Activated naive CD4-positive, alpha-beta T cell treated with anti-CD3 and anti-CD28 coated beads, Interleukin-2, amount 50 U/mL, for 24 hours (primary cell): ENCODE results near the gene CUL7.

ENCODE experiments used
- H3K27ac Mint-ChIP-seq: one replicate; pipeline ENCODE4 v1.8.0; 2021; ENCODE audit warnings: mild to moderate bottlenecking, mixed read lengths
- H3K27me3 Mint-ChIP-seq: one replicate; pipeline ENCODE4 v1.8.0; 2021; ENCODE audit warnings: mixed read lengths
- H3K36me3 Mint-ChIP-seq: one replicate; pipeline ENCODE4 v1.8.0; 2021; ENCODE audit warnings: mixed read lengths
- H3K4me1 Mint-ChIP-seq: one replicate; pipeline ENCODE4 v1.8.0; 2021; ENCODE audit warnings: mixed read lengths
- H3K4me3 Mint-ChIP-seq: one replicate; pipeline ENCODE4 v1.8.0; 2021; ENCODE audit warnings: mild to moderate bottlenecking, mixed read lengths
- H3K9me3 Mint-ChIP-seq: one replicate; pipeline ENCODE4 v1.8.0; 2021; ENCODE audit warnings: mixed read lengths

The CUL7 gene

DNA sequence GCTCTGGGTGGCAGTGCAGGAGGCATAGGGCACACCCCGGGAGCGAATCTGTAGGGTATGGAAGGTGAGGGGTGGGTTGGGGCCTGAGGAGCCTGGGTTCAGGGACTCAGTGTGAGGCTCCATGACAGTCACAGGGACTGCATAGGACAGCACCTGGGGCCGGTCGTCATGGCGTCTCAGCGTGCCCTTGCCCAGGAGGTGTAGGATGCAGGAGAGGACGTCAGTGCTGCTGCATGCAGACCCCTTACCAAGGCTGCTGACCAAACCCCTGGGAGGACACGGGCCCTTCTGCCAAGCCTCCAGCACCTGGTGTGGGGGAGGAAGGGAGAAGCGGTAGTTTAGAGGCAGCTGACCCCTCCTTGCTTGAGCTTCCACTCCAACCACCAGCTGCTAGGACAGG lies 15.9 kb downstream of the CUL7 start:
- Mint-ChIP-seq H3K27me3 (no peaks in the 10 kb centered on the region), H3K27ac (peak overlapping the region; percentile 41), H3K4me3 (no peak overlapping the region), H3K36me3 (peaks cover 6% of the 10 kb centered on the region), H3K4me1 (no peaks in the 10 kb centered on the region), H3K9me3 (no peaks in the 10 kb centered on the region)

DNA sequence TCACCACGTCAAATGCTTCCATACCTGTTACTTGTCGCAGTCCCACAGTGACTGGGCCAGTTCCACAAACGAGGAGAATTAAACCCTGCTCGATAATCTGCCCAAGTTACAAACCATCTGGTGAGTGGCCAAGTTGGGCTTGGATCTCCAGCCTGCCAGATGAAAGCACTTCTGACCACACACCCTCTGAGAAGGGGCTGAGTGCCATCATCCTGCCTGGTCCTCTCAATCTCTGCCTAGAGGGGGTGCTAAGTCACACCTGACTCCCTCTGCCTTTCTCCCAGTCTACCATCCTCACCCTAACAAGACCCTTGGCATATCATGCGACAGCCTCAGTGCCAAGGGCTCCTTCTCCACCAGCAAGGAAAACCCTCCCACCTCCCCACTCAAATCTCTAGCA lies 16.5 kb downstream of the CUL7 start:
- Mint-ChIP-seq H3K27me3 (no peaks in the 10 kb centered on the region), H3K4me1 (no peaks in the 10 kb centered on the region), H3K9me3 (no peaks in the 10 kb centered on the region), H3K4me3 (no peak overlapping the region), H3K36me3 (peaks cover 6% of the 10 kb centered on the region), H3K27ac (peak overlapping the region; percentile 41)

DNA sequence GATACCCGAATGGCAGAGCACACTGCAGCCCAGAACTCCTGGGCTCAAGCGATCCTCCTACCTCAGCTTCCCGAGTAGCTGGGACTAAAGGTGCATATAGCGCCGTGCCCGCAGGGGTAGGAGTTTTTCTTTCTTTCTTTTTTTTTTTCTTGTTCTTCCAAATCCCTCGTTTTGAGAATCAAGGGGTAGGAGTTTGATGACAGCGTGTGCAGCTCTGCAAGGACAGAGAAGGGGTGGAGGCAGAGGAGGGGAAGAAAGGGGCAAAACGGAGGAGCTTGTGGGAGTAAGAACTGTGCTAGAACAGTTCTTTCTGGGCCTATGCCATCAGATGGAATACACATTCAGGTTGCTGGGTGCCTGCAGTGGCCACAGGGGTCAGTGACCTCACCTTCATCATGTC lies 16.9 kb downstream of the CUL7 start:
- Mint-ChIP-seq H3K27ac (no peak overlapping the region), H3K4me3 (no peak overlapping the region), H3K9me3 (no peaks in the 10 kb centered on the region), H3K36me3 (peaks cover 6% of the 10 kb centered on the region), H3K4me1 (no peaks in the 10 kb centered on the region), H3K27me3 (no peaks in the 10 kb centered on the region)

DNA sequence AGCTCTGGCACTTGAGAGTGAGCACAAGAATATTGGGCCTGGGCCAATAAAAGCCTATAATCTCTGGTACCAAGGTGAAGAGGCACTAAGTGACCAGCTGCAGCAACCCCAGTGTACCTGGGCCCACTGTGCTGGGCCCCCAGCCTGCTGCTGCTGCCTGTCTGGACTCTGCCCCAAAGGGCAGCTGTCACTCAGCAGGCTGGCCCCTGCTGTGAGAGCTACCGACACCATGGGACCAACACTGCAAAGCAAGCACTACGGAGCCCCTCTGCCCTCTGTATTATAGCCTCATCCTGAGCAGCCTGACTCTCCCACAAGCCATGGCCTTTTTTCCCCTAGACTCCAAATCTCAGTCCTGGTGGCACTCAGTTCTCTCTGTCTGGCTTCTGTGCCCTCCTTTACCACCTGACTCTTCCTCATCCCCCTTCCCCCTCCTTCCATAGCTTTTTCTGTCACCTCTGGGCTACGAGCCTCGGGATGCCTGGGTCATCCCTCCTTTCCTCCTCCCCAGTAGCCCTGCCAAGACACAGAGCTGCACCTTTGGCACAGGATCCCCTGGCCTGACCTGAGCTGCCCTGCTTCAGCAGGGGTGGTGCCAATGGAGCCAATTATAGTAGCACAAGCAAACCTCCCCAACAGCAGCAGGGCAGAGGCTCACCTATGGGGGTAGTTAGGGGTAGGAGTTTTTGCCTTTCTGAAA lies 18.0 kb downstream of the CUL7 start:
- H3K27ac Mint-ChIP-seq, result no peak overlapping the region
- H3K27me3 Mint-ChIP-seq, result no peaks in the 10 kb centered on the region
- H3K4me3 Mint-ChIP-seq, result no peak overlapping the region
- peaks cover 6% of the 10 kb centered on the region for H3K36me3 Mint-ChIP-seq
- no peaks in the 10 kb centered on the region for H3K9me3 Mint-ChIP-seq
- no peaks in the 10 kb centered on the region for H3K4me1 Mint-ChIP-seq

DNA sequence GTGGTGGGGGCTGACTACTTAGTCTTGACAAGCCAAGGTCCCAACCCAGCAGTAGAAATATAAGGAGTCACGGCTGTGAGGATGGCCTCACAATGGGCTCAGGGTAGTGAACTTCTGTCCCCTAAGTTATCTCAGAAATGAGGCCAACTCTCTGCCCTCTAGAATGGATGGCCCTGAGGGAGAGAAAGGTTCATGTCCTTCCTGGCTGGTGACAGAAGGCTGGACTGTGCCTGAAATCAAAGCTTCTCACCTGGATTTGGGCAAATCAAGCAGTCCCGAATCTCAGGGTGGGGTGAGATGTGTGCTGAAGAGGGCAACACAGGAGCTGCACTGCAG lies 19.5 kb downstream of the CUL7 start:
- H3K9me3 Mint-ChIP-seq, result no peaks in the 10 kb centered on the region
- H3K36me3 Mint-ChIP-seq, result peaks cover 9% of the 10 kb centered on the region
- H3K4me1 Mint-ChIP-seq, result no peaks in the 10 kb centered on the region
- H3K27ac Mint-ChIP-seq, result peak overlapping the region; percentile 59
- H3K27me3 Mint-ChIP-seq, result no peaks in the 10 kb centered on the region
- H3K4me3 Mint-ChIP-seq, result no peak overlapping the region

DNA sequence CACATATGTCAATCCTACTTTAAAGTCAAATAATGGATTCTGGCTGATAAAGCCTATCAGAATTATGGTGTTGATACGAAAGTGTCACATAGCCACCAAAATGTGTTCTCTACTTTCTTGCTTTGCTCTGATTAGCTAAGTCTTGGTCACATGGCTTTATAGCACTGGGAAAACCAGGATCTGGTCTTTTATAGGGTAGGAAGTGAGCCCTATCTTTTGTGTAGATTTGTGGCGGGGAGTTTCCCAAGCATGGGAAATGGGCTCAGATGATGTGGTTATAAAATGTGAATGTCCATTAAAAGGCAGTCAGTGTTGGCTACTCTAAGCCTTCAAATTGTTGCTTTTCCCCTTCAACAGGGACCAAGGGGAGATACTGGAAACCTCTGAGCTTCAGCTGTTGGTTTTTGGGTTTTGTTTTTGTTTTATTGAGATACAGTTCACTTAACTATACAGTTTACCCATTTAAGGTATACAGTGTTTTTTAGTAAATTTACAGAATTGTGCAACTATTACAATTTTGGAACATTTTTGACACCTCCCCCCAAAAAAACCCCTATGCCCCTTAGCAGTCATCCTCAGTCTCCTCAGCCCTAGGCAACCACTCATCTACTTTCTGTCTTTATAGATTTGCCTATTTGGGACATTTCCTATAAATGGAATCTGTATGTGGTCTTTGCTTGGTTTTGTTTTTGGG lies 20.0 kb downstream of the CUL7 start:
- Mint-ChIP-seq H3K4me1 (no peaks in the 10 kb centered on the region), H3K4me3 (no peak overlapping the region), H3K9me3 (no peaks in the 10 kb centered on the region), H3K27ac (peak overlapping the region; percentile 59), H3K36me3 (peaks cover 9% of the 10 kb centered on the region), H3K27me3 (no peaks in the 10 kb centered on the region)

DNA sequence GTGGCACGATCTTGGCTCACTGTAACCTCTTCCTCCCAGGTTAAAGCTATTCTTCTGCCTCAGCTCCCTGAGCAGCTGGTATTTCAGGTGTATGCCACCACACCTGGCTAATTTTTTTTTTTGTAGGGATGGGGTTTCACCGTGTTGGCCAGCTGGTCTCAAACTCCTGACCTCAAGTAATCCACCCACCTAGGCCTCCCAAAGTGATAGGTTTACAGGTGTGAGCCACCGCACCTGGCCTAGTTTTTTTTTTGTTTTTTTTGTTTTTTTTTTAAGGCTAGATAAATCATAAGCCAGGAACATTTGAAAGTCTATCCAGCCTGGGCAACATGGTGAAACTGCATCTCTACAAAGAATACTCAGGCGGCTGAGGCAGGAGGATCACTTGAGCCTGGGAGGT lies 21.3 kb downstream of the CUL7 start:
- H3K27me3 Mint-ChIP-seq, result no peaks in the 10 kb centered on the region
- H3K27ac Mint-ChIP-seq, result no peak overlapping the region
- H3K4me1 Mint-ChIP-seq, result no peaks in the 10 kb centered on the region
- H3K36me3 Mint-ChIP-seq, result peaks cover 8% of the 10 kb centered on the region
- no peaks in the 10 kb centered on the region for H3K9me3 Mint-ChIP-seq
- no peak overlapping the region for H3K4me3 Mint-ChIP-seq

DNA sequence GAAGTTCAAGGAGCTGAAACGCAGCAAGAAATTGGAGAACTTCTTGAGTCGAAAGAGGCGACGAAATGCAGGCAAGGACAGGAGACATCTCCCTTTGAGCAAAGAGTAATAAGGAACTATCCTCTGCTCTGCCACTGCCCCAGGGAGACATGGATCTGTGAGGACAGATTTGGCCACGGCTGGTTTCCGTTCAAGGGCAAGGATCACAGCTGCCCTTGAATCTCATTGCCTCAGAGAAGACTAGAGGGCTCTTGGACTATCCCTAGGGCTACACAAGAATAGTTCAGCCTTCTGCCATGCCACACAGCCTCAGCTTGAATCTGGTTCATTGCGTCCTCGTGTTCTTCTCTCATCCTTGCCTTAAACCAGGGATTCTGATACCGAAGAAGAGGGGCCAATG lies 24.5 kb downstream of the CUL7 start:
- Mint-ChIP-seq H3K27ac (no peak overlapping the region), H3K9me3 (no peaks in the 10 kb centered on the region), H3K36me3 (peaks cover 13% of the 10 kb centered on the region), H3K4me3 (no peak overlapping the region), H3K27me3 (no peaks in the 10 kb centered on the region), H3K4me1 (peaks cover 8% of the 10 kb centered on the region)

DNA sequence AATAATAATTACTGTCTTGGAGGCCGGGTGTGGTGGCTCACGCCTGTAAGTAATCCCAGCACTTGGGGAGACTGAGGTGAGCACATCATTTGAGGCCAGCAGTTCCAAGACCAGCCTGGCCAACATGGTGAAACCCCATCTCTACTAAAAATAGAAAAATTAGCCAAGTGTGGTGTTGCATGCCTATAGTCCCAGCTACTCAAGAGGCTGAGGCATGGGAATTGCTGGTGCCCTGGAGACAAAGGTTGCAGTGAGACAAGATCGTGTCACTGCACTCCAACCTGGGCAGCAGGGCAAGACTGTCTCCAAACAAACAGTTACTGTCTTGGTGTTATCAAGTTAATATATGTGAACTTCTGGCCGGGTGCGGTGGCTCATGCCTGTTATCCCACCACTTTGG lies 27.3 kb downstream of the CUL7 start:
- Mint-ChIP-seq H3K4me1 (peaks cover 11% of the 10 kb centered on the region), H3K27ac (no peak overlapping the region), H3K27me3 (no peaks in the 10 kb centered on the region), H3K4me3 (no peak overlapping the region), H3K9me3 (no peaks in the 10 kb centered on the region), H3K36me3 (peaks cover 14% of the 10 kb centered on the region)

DNA sequence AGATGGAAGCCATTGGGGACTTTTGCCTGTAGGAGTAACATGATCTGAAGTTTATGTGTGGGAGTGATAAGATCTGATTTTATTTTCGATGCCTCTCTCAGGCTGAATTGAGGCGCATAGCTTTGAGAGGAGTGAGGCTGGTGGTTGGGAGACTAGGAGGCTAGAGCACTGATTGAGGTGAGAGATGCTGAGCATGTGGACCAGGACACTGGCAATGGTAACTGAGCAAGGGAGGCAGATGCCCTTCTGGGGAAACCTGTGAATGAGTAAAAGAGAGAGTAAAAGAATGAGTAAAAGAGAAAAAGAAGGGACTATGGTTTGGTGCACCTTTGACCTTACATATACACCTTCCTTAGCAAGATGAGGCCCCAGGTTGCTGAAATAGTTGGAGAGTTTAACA lies 29.2 kb downstream of the CUL7 start:
- Mint-ChIP-seq H3K36me3 (peaks cover 11% of the 10 kb centered on the region), H3K4me1 (peaks cover 28% of the 10 kb centered on the region), H3K9me3 (no peaks in the 10 kb centered on the region), H3K27ac (peak overlapping the region; percentile 63), H3K4me3 (peak overlapping the region; percentile 47), H3K27me3 (no peaks in the 10 kb centered on the region)

DNA sequence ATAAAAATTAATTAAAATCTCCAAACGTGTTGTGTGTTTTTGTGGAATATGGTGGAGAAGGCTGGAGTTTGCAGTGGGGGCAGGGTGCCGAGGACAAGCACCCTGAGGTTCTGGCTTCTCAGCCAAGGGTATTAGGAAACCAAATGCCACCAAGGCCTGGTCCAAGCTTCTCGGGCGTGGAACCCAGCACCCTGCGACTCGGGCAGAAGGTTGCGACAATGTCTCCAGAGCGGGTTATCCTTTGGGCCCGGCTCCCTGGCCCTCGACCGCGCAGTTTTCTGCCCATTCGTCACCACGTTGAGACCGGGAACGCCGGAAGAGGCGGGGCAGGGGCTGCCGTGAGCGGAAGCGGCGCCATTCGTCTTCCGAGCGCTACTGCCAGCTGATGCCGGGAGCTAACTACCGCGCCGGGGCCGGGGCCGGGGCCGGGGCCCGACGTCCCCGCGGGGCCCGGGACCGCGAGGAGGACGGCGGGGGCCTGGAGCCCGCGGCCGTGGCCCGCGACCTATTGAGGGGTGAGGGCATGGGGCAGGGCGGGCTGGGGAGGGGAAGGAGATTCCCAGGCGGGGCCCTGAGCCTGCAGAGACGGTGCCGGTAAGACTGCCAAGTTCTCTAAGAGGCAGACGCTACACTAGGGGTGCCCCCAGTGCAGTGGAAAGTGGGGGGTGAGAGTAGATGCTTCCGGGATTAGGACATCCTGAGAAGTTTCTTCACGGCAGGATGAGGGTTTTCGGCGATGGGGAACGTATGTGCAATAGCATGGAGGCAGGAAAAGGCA lies 32.2 kb downstream of the CUL7 start, which contains the start of gene RRP36:
RRP36 (plus strand) TSS at position 354 of the 778 bp plus-strand sequence; CDS start at position 386, 32 bp downstream.
- peak within 1 kb of the TSS; percentile 94 for H3K27ac Mint-ChIP-seq
- H3K4me3 Mint-ChIP-seq, result peak within 1 kb of the TSS; percentile 97
- peaks cover 9% of the 10 kb centered on the region for H3K36me3 Mint-ChIP-seq
- no peaks in the 10 kb centered on the region for H3K27me3 Mint-ChIP-seq
- peaks cover 54% of the 10 kb centered on the region for H3K4me1 Mint-ChIP-seq
- H3K9me3 Mint-ChIP-seq, result no peaks in the 10 kb centered on the region

DNA sequence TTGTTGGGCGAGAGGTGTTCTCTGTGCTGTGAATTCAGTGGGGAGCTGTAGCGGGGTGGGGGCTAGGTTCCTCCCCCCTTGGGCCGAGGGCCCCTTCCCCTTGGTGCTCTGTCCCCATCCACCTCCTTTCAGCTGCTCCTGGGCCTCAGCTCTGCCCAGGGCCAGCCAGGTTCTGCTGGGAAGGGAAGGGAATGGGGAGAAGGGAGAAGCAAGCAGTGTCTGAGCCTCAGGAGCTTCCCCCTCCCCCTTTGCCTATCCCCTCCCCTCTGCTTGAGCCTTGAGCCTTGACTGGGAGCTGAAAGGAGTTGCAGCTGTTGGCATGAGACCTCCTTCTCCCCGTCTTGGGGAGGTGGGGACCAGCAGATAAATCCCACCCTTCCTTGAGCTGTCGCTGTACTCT lies 32.8 kb downstream of the CUL7 start:
- H3K4me1 Mint-ChIP-seq, result peaks cover 60% of the 10 kb centered on the region
- H3K9me3 Mint-ChIP-seq, result no peaks in the 10 kb centered on the region
- peak overlapping the region; percentile 59 for H3K27ac Mint-ChIP-seq
- no peaks in the 10 kb centered on the region for H3K27me3 Mint-ChIP-seq
- H3K4me3 Mint-ChIP-seq, result peak overlapping the region; percentile 97
- peaks cover 7% of the 10 kb centered on the region for H3K36me3 Mint-ChIP-seq

DNA sequence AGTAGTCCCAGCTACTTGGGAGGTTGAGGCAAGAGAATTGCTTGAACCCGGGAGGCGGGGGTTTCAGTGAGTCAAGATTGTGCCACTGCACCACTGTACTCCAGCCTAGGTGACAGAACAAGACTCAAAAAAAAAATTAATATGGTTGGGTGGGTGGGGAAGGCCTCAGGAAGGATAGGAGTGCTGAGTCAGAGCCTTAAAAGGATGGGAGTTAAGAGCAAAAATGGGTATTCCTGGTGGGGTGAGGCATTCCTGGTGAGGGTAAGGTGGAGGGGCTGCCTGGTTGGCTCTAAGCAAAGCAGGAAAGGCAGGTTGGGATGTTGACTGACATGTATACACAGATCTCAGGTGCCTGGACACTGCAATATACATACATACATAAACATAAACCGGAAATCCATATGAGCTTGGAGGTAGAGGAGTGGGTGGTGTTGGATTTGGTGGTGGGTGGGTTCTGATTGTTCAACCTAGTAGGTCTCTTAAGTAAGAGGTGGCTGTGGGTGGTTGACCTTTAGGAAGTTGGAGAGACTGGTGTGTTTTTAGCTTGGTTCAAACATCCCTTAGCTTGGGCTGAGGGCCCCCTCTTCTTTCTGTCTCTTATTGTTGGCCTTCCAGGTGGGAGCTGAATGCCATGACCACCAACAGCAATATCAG lies 33.5 kb downstream of the CUL7 start:
- peaks cover 64% of the 10 kb centered on the region for H3K4me1 Mint-ChIP-seq
- no peaks in the 10 kb centered on the region for H3K27me3 Mint-ChIP-seq
- H3K36me3 Mint-ChIP-seq, result peaks cover 7% of the 10 kb centered on the region
- no peaks in the 10 kb centered on the region for H3K9me3 Mint-ChIP-seq
- peak overlapping the region; percentile 26 for H3K4me3 Mint-ChIP-seq
- H3K27ac Mint-ChIP-seq, result peak overlapping the region; percentile 84

DNA sequence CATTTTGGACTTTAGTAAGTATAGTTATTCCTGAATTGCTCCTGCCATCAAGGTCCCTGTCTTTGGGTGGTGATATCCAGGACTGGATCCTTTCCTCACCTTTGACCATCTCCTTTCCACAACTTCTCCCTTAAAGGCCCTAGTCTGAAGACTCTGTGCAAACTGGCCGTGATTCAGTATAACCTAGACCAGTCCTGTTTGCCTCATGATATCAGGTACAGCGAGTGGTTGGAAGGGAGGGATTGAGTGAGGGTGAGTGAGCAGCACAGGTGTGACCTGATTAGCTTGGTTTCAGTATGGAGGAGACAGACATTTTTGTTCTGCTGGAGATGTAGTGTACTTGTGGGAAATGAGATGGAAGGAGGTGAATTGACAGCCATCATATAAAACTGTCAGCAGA lies 34.5 kb downstream of the CUL7 start:
- Mint-ChIP-seq H3K4me1 (peaks cover 66% of the 10 kb centered on the region), H3K36me3 (peaks cover 4% of the 10 kb centered on the region)

DNA sequence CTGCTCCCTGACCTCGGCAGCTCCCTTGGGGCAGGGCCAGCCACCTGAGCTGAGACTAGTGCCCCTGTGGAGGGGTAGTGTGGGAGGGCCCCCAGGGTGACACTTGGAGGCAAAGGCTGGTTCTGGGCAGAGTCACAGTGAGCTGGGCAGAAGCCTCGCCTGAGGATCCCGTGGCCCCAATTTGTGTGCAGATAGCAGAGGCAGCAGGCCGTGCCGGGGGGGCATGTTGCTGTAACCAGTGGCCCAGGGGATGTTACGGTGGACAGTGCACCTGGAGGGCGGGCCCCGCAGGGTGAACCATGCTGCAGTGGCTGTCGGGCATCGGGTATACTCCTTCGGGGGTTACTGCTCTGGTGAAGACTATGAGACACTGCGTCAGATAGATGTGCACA lies 36.7 kb downstream of the CUL7 start:
- Mint-ChIP-seq H3K36me3 (peaks cover 1% of the 10 kb centered on the region), H3K4me3 (no peak overlapping the region), H3K27ac (peak overlapping the region; percentile 35), H3K27me3 (no peaks in the 10 kb centered on the region), H3K4me1 (peaks cover 85% of the 10 kb centered on the region), H3K9me3 (no peaks in the 10 kb centered on the region)

More for the DNA sequence above, 34.5 kb downstream of the CUL7 start:
- Mint-ChIP-seq H3K9me3 (no peaks in the 10 kb centered on the region), H3K27me3 (no peaks in the 10 kb centered on the region), H3K4me3 (peak overlapping the region; percentile 34), H3K27ac (peak overlapping the region; percentile 85)
